Osteoblast (primary cell): ENCODE measurements around the gene SCP2. TPM values are rescaled to one million over a fixed set of nuclear protein-coding genes. Genes with fewer than 3 reads are reported as not detected.

Source experiments
- DNase-seq: peaks from one replicate; pipeline ENCODE4 v3.0.0; 2011; ENCODE audit warnings: low spot score, mixed read lengths; ENCODE audit not compliant: insufficient read length; ENCODE audit errors: missing footprints
- H2AFZ ChIP-seq: 2 replicates; pipeline ENCODE4 v1.6.0; 2011; ENCODE audit warnings: mild to moderate bottlenecking, low read length
- H3K27ac ChIP-seq: 2 replicates; pipeline ENCODE4 v1.5.1; 2011; ENCODE audit warnings: mild to moderate bottlenecking, low read depth, low read length, moderate library complexity
- H3K27me3 ChIP-seq: 2 replicates; pipeline ENCODE4 v1.6.0; 2012; ENCODE audit warnings: mild to moderate bottlenecking, control low read depth, inconsistent platforms, low read length, moderate library complexity; ENCODE audit not compliant: insufficient read depth
- H3K36me3 ChIP-seq: 2 replicates; pipeline ENCODE4 v1.5.1; 2011; ENCODE audit warnings: mild to moderate bottlenecking, low read length, control low read depth, moderate library complexity; ENCODE audit not compliant: insufficient read depth
- H3K4me1 ChIP-seq: 2 replicates; pipeline ENCODE4 v1.5.1; 2011; ENCODE audit warnings: mild to moderate bottlenecking, low read length, control low read depth, moderate library complexity; ENCODE audit not compliant: insufficient read depth
- H3K4me2 ChIP-seq: 2 replicates; pipeline ENCODE4 v1.6.0; 2011; ENCODE audit warnings: mild to moderate bottlenecking, low read length; ENCODE audit not compliant: insufficient read depth
- H3K4me3 ChIP-seq: fragments of 200-600 bp; sonication (generic); 3 replicates; pipeline ENCODE4 v1.5.1; 2012; ENCODE audit warnings: mild to moderate bottlenecking, low read length, inconsistent platforms; ENCODE audit not compliant: insufficient read depth
- H3K79me2 ChIP-seq: 2 replicates; pipeline ENCODE4 v1.6.0; 2012; ENCODE audit warnings: mild to moderate bottlenecking, low read length, control low read depth, inconsistent platforms; ENCODE audit not compliant: insufficient read depth
- H3K9me3 ChIP-seq: 2 replicates; pipeline ENCODE4 v1.5.1; 2011; ENCODE audit warnings: low read depth, low read length, control low read depth
- H4K20me1 ChIP-seq: 2 replicates; pipeline ENCODE4 v1.6.0; 2012; ENCODE audit warnings: mild to moderate bottlenecking, low read length, control low read depth; ENCODE audit not compliant: insufficient read depth
- CTCF ChIP-seq: IDR thresholded peaks from 2 replicates; pipeline ENCODE4 v1.5.1; 2011; ENCODE audit warnings: mild to moderate bottlenecking, low read depth, low read length, moderate library complexity; ENCODE audit errors: extremely low read depth
- total RNA-seq: library from RNA; depleted of rRNA; stranded (reverse); fragments of >200 nt; gene quantifications from 2 replicates; pipeline ENCODE4 v1.2.3, GENCODE V29; 2012

SCP2 gene
- total RNA-seq, 1 donor: 171 TPM

DNA sequence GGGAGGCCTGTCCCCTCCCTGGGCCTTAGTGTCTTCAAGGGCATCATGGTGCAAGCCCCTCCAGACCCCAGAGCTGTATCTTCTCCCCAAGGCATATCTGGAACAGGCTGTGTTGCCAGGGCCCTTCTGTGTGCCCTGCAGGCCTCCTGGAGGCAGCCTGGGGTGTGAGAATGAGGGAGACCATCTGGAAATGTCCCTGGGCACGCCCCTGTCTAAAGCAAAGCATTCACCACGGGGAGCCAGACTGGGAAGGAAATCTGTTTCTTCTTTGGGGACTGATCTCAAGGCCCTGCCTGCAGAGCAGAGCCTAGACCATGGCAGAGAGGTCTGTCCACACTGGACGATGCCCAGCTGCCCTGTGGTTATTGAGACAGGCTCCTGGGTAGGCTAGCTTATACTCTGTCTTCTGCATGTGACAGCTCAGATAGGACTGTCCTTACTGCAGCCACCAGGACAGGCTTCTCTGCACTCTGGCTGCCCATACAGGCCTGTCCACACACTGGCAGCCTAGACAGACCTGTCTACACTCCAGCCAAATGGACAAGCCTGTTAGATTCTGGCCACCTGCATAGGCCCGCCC is 159.5 kb downstream of the SCP2 start:
- no peak overlapping the region for H3K4me3 ChIP-seq
- no peak overlapping the region for H2AFZ ChIP-seq
- H3K79me2 ChIP-seq: no peaks in the 10 kb centered on the region
- peak; percentile 73 for DNase-seq
- H3K27ac ChIP-seq: no peak overlapping the region
- no peak for TF ChIP-seq CTCF
- peaks cover 7% of the 10 kb centered on the region for H3K4me1 ChIP-seq
- H3K9me3 ChIP-seq: no peaks in the 10 kb centered on the region
- no peaks in the 10 kb centered on the region for H3K36me3 ChIP-seq
- no peaks in the 10 kb centered on the region for H4K20me1 ChIP-seq
- no peak overlapping the region for H3K4me2 ChIP-seq
- no peaks in the 10 kb centered on the region for H3K27me3 ChIP-seq

- no peak for TF ChIP-seq CTCF
- H3K9me3 ChIP-seq: no peaks in the 10 kb centered on the region
- H3K27ac ChIP-seq: no peak overlapping the region
Measured at GRCh38 chr1:53087332-53088285, 160.5 kb downstream of the SCP2 start.

GRCh38 chr1:53088616-53089300 is 161.7 kb downstream of the SCP2 start:
- H3K27ac ChIP-seq: no peak overlapping the region
- H2AFZ ChIP-seq: no peak overlapping the region
- H3K36me3 ChIP-seq: no peaks in the 10 kb centered on the region
- no peaks in the 10 kb centered on the region for H4K20me1 ChIP-seq
- no peak overlapping the region for H3K4me3 ChIP-seq
- no peaks in the 10 kb centered on the region for H3K27me3 ChIP-seq
- H3K9me3 ChIP-seq: no peaks in the 10 kb centered on the region
- TF ChIP-seq CTCF: no peak
- H3K79me2 ChIP-seq: no peaks in the 10 kb centered on the region
- DNase-seq: peak; percentile 56
- H3K4me1 ChIP-seq: peaks cover 11% of the 10 kb centered on the region
- H3K4me2 ChIP-seq: no peak overlapping the region

More at GRCh38 chr1:53087332-53088285, 160.5 kb downstream of the SCP2 start:
- H3K27me3 ChIP-seq: no peaks in the 10 kb centered on the region
- DNase-seq: peak; percentile 79
- H3K4me2 ChIP-seq: no peak overlapping the region
- no peaks in the 10 kb centered on the region for H3K36me3 ChIP-seq
- peaks cover 11% of the 10 kb centered on the region for H3K4me1 ChIP-seq
- H3K79me2 ChIP-seq: no peaks in the 10 kb centered on the region
- H2AFZ ChIP-seq: no peak overlapping the region
- H4K20me1 ChIP-seq: no peaks in the 10 kb centered on the region
- H3K4me3 ChIP-seq: no peak overlapping the region
